ENCODE measurements around the gene MADD. TPM values are rescaled to one million over a fixed set of nuclear protein-coding genes. Genes with fewer than 3 reads are reported as not detected.

Gene MADD
- total RNA-seq, 2 experiments from 2014 or later, result 161 to 178 TPM

GRCh38 chr11:47264119-47264518, 5.8 kb upstream of the MADD start:
- H3K4me3 ChIP-seq (ENCODE audit: low read length), result no peak overlapping the region
- H3K4me3 Mint-ChIP-seq, result no peak overlapping the region
- no peak overlapping the region for H3K27ac Mint-ChIP-seq
- no peak for DNase-seq
- no peaks in the 10 kb centered on the region for H3K27me3 ChIP-seq (ENCODE audit: control insufficient read depth in 1 of 2, insufficient read depth in 2 of 2, low read length in 2 of 2)
- POLR2A ChIA-PET, result interaction anchor here (1.1 to 1.4 kb wide), 2 partner anchors 15 to 49 kb away, joined by 4 to 5 read pairs; partner anchors contain the start of genes ACP2 and DDB2
- no peaks in the 10 kb centered on the region for H3K9me3 ChIP-seq (ENCODE audit: control insufficient read depth in 1 of 2, insufficient read depth in 1 of 2, low read length in 2 of 2)
- TF ChIP-seq CTCF (IDR thresholded peaks at IDR 0.05), result no peak
- no peak overlapping the region for H3K27ac ChIP-seq (ENCODE audit: low read depth in 1 of 2, low read length in 2 of 2)
- H3K4me1 ChIP-seq (ENCODE audit: insufficient read depth, low read length), result peaks cover 40% of the 10 kb centered on the region
- no peaks in the 10 kb centered on the region for H3K9me3 Mint-ChIP-seq
- H3K4me1 Mint-ChIP-seq (ENCODE audit: low read depth), result peaks cover 26% of the 10 kb centered on the region
- no peaks in the 10 kb centered on the region for H3K36me3 ChIP-seq (ENCODE audit: insufficient read depth, low read length)
- ATAC-seq (ENCODE audit: poor library complexity), result no peak
- CTCF ChIA-PET, result interaction anchor here (0.7 kb wide), 1 partner anchor 1168 kb away, joined by 3 read pairs; no protein-coding TSS in a partner anchor
- peaks cover 5% of the 10 kb centered on the region for H3K36me3 Mint-ChIP-seq (ENCODE audit: low read depth)
- intact Hi-C loops (cut with DNase I, micrococcal nuclease), result no loop called here
- H3K27me3 Mint-ChIP-seq, result no peaks in the 10 kb centered on the region

- H3K9me3 ChIP-seq (ENCODE audit: control insufficient read depth in 1 of 2, insufficient read depth in 1 of 2, low read length in 2 of 2), result no peaks in the 10 kb centered on the region
- no peaks in the 10 kb centered on the region for H3K36me3 ChIP-seq (ENCODE audit: insufficient read depth, low read length)
- DNase-seq (no peak), ATAC-seq (ENCODE audit: poor library complexity) (no peak)
- no peak overlapping the region for H3K27ac ChIP-seq (ENCODE audit: low read depth in 1 of 2, low read length in 2 of 2)
- H3K4me3 Mint-ChIP-seq, result no peak overlapping the region
- TF ChIP-seq CTCF (IDR thresholded peaks at IDR 0.05), result no peak
- H3K4me3 ChIP-seq (ENCODE audit: low read length), result no peak overlapping the region
- peaks cover 8% of the 10 kb centered on the region for H3K36me3 Mint-ChIP-seq (ENCODE audit: low read depth)
- H3K27ac Mint-ChIP-seq, result no peak overlapping the region
- no peaks in the 10 kb centered on the region for H3K27me3 Mint-ChIP-seq
- H3K4me1 ChIP-seq (ENCODE audit: insufficient read depth, low read length), result peaks cover 38% of the 10 kb centered on the region
- H3K4me1 Mint-ChIP-seq (ENCODE audit: low read depth), result peaks cover 24% of the 10 kb centered on the region
- ChIA-PET POLR2A (interaction anchor here (0.9 to 1.4 kb wide), 3 partner anchors 11 to 50 kb away, joined by 3 to 5 read pairs (median 4); partner anchors contain the start of genes ACP2 and DDB2), CTCF (no interaction called here)
- no peaks in the 10 kb centered on the region for H3K9me3 Mint-ChIP-seq
- H3K27me3 ChIP-seq (ENCODE audit: control insufficient read depth in 1 of 2, insufficient read depth in 2 of 2, low read length in 2 of 2), result no peaks in the 10 kb centered on the region
- intact Hi-C loops (cut with DNase I, micrococcal nuclease), result no loop called here
Observed at GRCh38 chr11:47264521-47264920, 5.4 kb upstream of the MADD start.

GRCh38 chr11:47267876-47268275, 2.1 kb upstream of the MADD start:
- Histone ChIP-seq H3K36me3 (ENCODE audit: insufficient read depth, low read length) (no peaks in the 10 kb centered on the region), H3K27ac (ENCODE audit: low read depth in 1 of 2, low read length in 2 of 2) (peak overlapping the region in 1 of 2 donors; percentile 91), H3K4me1 (ENCODE audit: insufficient read depth, low read length) (peaks cover 58% of the 10 kb centered on the region), H3K9me3 (ENCODE audit: control insufficient read depth in 1 of 2, insufficient read depth in 1 of 2, low read length in 2 of 2) (no peaks in the 10 kb centered on the region), H3K27me3 (ENCODE audit: control insufficient read depth in 1 of 2, insufficient read depth in 2 of 2, low read length in 2 of 2) (no peaks in the 10 kb centered on the region), H3K4me3 (ENCODE audit: low read length) (no peak overlapping the region)
- DNase-seq (peak in 1 of 14 experiments; percentile 31), ATAC-seq (ENCODE audit: poor library complexity) (no peak)
- Mint-ChIP-seq H3K36me3 (ENCODE audit: low read depth) (peaks cover 20% of the 10 kb centered on the region), H3K27me3 (no peaks in the 10 kb centered on the region), H3K4me3 (peak overlapping the region; percentile 94), H3K9me3 (no peaks in the 10 kb centered on the region), H3K27ac (peak overlapping the region; percentile 99), H3K4me1 (ENCODE audit: low read depth) (peaks cover 46% of the 10 kb centered on the region)
- intact Hi-C loops (cut with DNase I, micrococcal nuclease), result loop anchor here in 1 of 2 experiments (1.0 kb wide), 1 partner anchor 20 kb away; the partner anchor contains the start of gene ACP2
- CTCF ChIA-PET, result interaction anchor here (0.8 to 1.4 kb wide), 3 partner anchors 20 to 53 kb away, joined by 3 to 5 read pairs (median 3); partner anchors contain the start of genes ACP2 and DDB2
- no peak for TF ChIP-seq CTCF (IDR thresholded peaks at IDR 0.05)
- POLR2A ChIA-PET, result interaction anchor here (1.1 to 2.3 kb wide), 7 partner anchors 8 to 112 kb away, joined by 3 to 24 read pairs (median 4); partner anchors contain the start of genes ACP2 and DDB2
